Pancreas (tissue), 10 donors: ENCODE data around the gene ATP5F1E. TPM values are rescaled to one million over a fixed set of nuclear protein-coding genes. Genes with fewer than 3 reads are reported as not detected.

ENCODE experiments used
- ATAC-seq, 4 donors: fragments of 200-7000 bp; cut with Tn5 transposase; one replicate each; pipeline versions ENCODE4 v1.8.0 to v1.9.1; 2020; ENCODE audit warnings: mild to moderate bottlenecking in 4 of 4, moderate library complexity in 4 of 4
- DNase-seq, 6 donors: peaks; one replicate each; pipeline ENCODE4 v3.0.0-alpha.2; 2020
- FAIRE-seq: peaks from 2 replicates; lab custom pipeline; 2012; peaks lifted over from hg19 to GRCh38; lab: Jason Lieb, UNC
- H3K27ac ChIP-seq, 4 donors: fragments of 200-600 bp; sonication (generic); 1 replicate in 3 of 4; 2 replicates in 1 of 4; pipeline versions ENCODE4 v1.5.0 to v1.8.0; 2020
- H3K27me3 ChIP-seq, 4 donors: fragments of 200-600 bp; one replicate each; pipeline ENCODE4 v1.8.0; 2021
- H3K36me3 ChIP-seq, 3 donors: fragments of 200-600 bp; sonication (generic) in 1 of 3; one replicate each; pipeline versions ENCODE4 v1.5.0 to v1.8.0; 2020 to 2021
- H3K4me1 ChIP-seq, 3 donors: fragments of 200-600 bp; one replicate each; pipeline ENCODE4 v1.8.0; 2021
- H3K4me3 ChIP-seq, 4 donors: fragments of 200-600 bp; sonication (generic) in 2 of 4; one replicate each; pipeline versions ENCODE4 v1.5.0 to v1.8.0; 2020 to 2021
- H3K9me3 ChIP-seq, 4 donors: fragments of 200-600 bp; one replicate each; pipeline ENCODE4 v1.8.0; 2021
- CTCF ChIP-seq, 4 donors: fragments of 200-600 bp; sonication (generic) in 3 of 4; IDR thresholded peaks; one replicate each; pipeline versions ENCODE4 v1.5.0 to v1.8.0; 2021; ENCODE audit warnings: antibody characterized with exemption in 4 of 4
- WGBS, 2 donors: extraction: QIAGEN DNeasy Blood & Tissue Kit; methylation state at CpG; one replicate each; pipeline ENCODE4 v1.1.7; 2013; 5-methylcytosine and 5-hydroxymethylcytosine counted together
- intact Hi-C, 3 donors: fragments of 100-400 bp; cut with DNase I; formaldehyde crosslinking; loops; one replicate each; pipeline versions ENCODE4 v1.11.1 to v1.14.2; 2022
- polyA plus RNA-seq, 2 donors: library from polyadenylated mRNA; stranded (reverse); fragments of 200-250 nt; gene quantifications; one replicate each; pipeline ENCODE4 v1.2.3, GENCODE V29; 2013
- total RNA-seq, 6 donors: library from RNA; stranded (reverse); fragmentation: NEBNext Ultra II Directional in 4 of 6; extraction: Animal tissue kit (Norgen Biotek cat#: 25700) in 4 of 6; gene quantifications; one replicate each; pipeline versions ENCODE4 v1.2.1 to v1.2.4, GENCODE V29; 2021 to 2023
- donor health status: healthy with polysubstance abuse.
- donor health status: DM: no; HTN: no; CAD: no; lungs with moderate emphysema.
- donor health status: DM: no; HTN: no; CAD: no.
- donor health status: control.
- donor health status: control.
- donor health status: Bipolar disorder and iron deficiency.
- donor health status: DM: yes; HTN: yes; CAD: no.
- donor health status: DM: no; HTN: no; CAD: no.
- donor health status: DM: no; HTN: no; CAD: no.
- donor health status: DM: yes; HTN: yes; CAD: no.

The ATP5F1E gene
- total and polyA plus RNA-seq, 8 donors = 11.2 to 38.0 (median 23.8) TPM

DNA sequence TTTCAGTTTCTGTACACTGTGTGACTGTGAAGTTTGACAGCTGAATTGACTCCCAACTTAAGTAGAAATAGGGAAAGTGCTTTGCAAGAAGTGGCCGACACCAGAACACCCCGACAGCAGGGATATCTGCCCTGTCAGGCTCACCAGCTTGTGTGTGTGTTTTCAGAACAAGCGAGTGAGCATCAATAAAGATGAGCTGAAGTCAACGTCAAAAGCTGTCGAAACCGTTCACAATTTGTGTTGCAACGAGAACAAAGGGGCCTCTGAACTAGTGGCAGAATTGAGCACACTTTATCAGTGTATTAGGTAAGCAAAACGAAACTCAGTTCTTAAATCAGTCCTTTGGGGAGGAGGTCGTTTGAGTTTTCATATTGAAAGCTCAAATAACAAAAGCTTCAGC lies 40.4 kb downstream of the ATP5F1E start:
- no peak for TF ChIP-seq CTCF (IDR thresholded peaks at IDR 0.05)
- ATAC-seq (no peak), FAIRE-seq (no peak), DNase-seq (peak in 2 of 6 donors; percentile 3 to 7)
- H3K4me3 ChIP-seq = no peak overlapping the region
- no peaks in the 10 kb centered on the region for H3K27me3 ChIP-seq
- H3K36me3 ChIP-seq = peaks cover 4 to 79% (median 34%) of the 10 kb centered on the region in 3 donors
- 65 to 67% methylated on average over 9 of the region's 9 CpGs for WGBS, 2 donors
- no peak overlapping the region for H3K27ac ChIP-seq
- H3K9me3 ChIP-seq = no peaks in the 10 kb centered on the region
- H3K4me1 ChIP-seq = peaks cover 0 to 3% (median 0%) of the 10 kb centered on the region in 3 donors
- intact Hi-C loops = no loop called here

GRCh38 chr20:58990651-58991445 lies 41.3 kb downstream of the ATP5F1E start:
- intact Hi-C loops = no loop called here
- H3K36me3 ChIP-seq = peaks cover 4 to 80% (median 34%) of the 10 kb centered on the region in 3 donors
- no peak for ATAC-seq
- no peak overlapping the region for H3K4me3 ChIP-seq
- peak in 1 of 6 donors; percentile 33 for DNase-seq
- 89 to 91% methylated on average over 14 of the region's 14 CpGs for WGBS, 2 donors
- peaks cover 0 to 3% (median 0%) of the 10 kb centered on the region in 3 donors for H3K4me1 ChIP-seq
- H3K27ac ChIP-seq = no peak overlapping the region
- no peak for TF ChIP-seq CTCF (IDR thresholded peaks at IDR 0.05)
- FAIRE-seq = no peak
- H3K27me3 ChIP-seq = no peaks in the 10 kb centered on the region
- H3K9me3 ChIP-seq = no peaks in the 10 kb centered on the region

DNA sequence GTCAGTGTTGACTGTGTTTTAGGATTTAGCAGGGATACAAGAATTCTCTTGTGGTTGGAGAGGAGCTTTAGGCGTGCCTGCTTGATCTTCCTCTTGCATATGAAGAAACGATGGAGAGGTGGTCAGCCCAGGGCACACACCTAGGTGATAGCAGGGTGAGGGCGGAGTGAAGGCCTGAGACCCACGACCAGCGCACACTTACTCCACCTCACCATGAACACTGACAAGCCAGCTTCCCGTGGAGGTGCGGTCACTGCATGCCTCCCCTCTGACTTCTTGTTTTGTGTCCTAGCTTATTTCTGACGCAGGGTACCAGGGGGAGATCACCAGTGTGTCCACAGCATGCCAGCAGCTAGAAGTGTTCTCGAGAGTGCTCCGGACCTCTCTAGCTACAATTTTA lies 42.9 kb downstream of the ATP5F1E start:
- peaks cover 4 to 74% (median 34%) of the 10 kb centered on the region in 3 donors for H3K36me3 ChIP-seq
- H3K9me3 ChIP-seq = no peaks in the 10 kb centered on the region
- peak in 2 of 6 donors; percentile 5 to 11 for DNase-seq
- ATAC-seq = no peak
- H3K27me3 ChIP-seq = no peaks in the 10 kb centered on the region
- intact Hi-C loops = no loop called here
- no peak overlapping the region for H3K4me3 ChIP-seq
- FAIRE-seq = no peak
- TF ChIP-seq CTCF (IDR thresholded peaks at IDR 0.05) = no peak
- no peak overlapping the region for H3K27ac ChIP-seq
- H3K4me1 ChIP-seq = no peaks in the 10 kb centered on the region
- 88 to 90% methylated on average over 10 of the region's 10 CpGs for WGBS, 2 donors

DNA sequence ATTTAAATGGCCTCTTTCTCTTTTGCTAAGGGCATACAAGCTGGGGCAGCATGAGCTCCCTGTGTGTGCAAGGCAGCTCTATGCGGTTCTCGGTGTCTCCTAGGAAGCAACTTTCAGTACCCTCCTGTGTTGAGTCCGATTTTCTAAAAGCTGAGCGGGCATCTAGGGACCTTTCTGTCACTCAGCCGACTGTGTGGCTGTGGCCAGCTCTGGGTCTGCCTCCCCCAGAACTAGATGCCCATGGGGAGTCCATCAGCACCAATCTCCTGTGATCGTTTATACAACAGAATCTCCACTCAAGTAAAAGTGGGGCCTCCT lies 43.6 kb downstream of the ATP5F1E start:
- no peak overlapping the region for H3K27ac ChIP-seq
- H3K36me3 ChIP-seq = peaks cover 4 to 67% (median 29%) of the 10 kb centered on the region in 3 donors
- H3K4me1 ChIP-seq = no peaks in the 10 kb centered on the region
- no peak overlapping the region for H3K4me3 ChIP-seq
- 87 to 91% methylated on average over 6 of the region's 6 CpGs for WGBS, 2 donors
- no peak for TF ChIP-seq CTCF (IDR thresholded peaks at IDR 0.05)
- FAIRE-seq = no peak
- no peaks in the 10 kb centered on the region for H3K27me3 ChIP-seq
- intact Hi-C loops = no loop called here
- H3K9me3 ChIP-seq = no peaks in the 10 kb centered on the region
- peak in 2 of 6 donors; percentile 4 to 8 for DNase-seq
- ATAC-seq = no peak
